Retina (tissue), 1 donor: Measurements from ENCODE around the gene PRKAB2.
"Not testable (repeated sequence)": the region's sequence is repeated elsewhere in the genome, so short reads cannot be mapped to it uniquely, and the experiment has no call there.

Experiments
- DNase-seq: peaks from one replicate; pipeline ENCODE4 v3.0.0-alpha.2; 2016

Gene PRKAB2

DNA sequence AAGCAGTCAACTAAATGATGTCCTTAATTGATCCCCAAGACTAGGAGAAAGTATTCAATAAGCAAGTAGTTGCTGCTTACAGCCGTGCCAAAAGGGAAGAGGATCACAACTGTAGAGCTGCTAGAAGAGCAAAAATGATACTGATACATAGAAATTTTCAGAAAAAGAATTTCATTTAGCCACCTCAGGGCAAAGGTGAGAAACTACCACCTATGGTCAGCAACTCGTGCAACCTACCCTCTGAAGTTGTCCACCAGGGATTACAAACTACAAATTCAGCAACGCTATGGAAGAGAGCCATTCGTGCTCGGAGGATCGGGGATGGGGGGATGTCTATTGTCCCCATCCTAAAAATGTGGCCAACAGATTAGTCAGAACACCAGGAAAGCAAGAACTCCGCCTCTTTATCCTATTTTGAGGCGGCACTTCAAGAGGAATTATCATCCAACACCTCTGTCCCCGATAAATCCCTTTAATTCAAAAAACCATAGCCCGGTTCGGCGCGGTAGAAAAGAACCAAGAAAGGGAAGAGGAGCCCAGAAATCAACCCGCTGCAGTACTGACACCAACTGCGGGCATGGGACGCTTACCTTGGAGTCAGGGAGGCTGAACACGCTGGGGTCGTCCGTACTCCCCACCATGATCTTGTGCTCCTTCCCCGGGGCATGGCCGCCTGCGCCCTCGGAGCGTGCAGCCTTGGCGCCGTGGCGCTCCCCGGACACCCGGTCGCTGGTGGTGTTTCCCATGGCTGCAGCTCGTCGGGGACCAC, 687 bp downstream of the PRKAB2 start:
- DNase-seq = no peak

DNA sequence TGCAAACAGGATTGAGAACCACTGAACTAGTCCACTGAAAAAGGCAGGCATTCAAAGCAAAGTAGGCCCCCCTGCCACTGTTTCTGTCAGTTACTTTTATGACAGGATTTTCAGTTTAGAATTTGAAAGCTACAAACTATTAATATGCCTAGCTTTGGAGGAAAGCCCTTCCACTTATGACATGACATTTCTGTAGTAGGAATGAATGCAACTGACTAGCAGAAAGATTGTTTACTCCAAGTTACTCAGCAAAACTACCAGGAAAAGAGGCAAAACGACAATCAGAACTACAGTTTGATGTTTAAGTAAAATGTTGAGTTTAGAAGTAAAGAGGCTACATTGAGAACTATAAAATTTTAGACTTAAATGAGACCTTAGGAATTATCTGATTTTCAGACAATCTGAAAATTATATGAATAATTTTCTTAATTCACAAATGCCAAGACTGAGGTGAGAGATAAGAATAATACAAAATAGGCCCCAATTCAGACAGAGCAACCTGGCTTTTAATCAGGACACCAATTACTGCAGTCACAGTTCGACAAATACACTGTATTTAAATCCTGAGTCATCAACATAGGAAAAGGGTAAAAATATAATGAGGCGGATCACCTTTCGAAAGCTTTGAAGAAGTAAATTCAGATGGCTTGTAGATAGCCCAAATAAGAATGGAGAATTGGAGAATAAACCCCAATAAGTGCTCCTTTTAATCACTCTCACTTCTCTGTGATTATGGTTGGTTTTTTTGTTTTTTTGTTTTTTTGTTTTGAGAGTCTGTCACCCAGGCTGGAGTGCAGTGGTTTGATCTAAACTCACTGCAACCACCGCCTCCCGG, 2.2 kb downstream of the PRKAB2 start:
- DNase-seq = no peak

DNA sequence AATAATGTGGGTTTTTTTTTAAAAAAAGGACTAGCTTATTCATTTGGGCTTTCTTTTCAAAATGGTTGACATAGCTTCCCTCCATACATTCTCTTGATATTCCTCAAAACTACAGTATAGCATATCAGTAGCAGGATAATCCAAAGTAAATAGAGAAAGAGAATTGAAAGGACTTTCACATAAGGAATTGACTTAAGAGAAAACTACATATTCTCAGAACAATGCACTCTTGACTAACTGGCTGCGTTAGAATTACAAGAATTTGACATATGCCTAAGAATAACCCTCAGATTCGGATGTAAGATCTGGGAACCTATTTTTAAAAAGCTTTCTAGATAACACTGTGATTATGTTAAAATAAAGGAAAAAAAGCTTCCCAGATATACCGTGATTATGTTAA, 3.1 kb downstream of the PRKAB2 start:
- DNase-seq = no peak

DNA sequence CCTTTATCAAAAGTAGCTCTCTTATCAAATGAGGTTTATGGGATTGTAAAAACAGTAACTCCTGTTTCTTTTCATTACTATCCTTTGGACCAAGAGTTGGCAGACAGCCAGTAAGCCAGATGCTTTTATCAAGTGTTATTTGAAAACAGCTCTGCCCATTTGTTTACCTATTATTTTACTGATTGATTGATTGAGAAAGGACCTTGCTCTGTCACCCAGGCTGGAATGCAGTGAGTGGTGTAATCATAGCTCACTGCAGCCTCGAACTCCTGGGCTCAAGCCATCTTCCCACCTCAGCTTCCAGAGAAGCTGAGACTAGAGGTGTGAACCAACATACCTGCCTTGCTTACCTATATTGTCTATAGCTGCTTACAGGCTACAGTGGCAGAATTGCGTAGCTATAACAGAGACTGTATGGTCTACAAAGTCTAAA, 3.6 kb downstream of the PRKAB2 start:
- DNase-seq = no peak

DNA sequence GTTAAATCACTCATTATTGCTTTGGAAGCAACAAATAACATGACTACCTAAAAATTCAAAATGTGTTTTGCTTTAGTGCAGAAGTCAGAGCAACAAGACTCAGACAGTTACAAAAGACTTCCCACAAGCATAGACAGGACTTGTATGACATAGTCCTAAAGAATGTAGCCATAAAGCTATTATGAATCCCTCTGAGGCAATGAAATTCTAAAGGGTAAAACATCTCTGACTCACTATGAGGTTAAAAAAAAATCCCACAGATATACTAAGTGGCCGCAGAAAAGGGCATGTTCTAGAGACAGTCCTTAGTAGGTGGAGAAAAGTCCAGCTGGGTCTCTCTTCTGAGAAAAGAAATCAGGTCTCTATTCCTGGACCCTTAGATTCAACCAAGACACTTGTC, 4.9 kb downstream of the PRKAB2 start:
- no peak for DNase-seq

DNA sequence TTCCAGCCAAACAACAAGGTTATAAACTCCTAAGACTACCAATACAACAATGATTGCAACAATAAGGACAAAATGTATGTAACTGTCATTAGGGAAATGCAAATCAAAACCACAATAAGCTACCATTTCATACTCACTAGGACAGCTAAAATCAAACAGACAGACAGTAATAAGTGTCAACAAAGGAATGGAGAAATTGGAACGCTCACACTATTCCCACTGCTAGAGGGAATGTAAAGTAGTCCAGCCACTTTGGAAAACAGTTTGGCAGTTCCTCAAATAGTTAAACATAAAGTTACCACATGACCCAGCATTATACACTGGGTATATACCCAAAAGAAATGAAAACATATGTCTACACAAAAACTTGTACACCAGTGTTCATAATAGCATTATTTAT, 9.3 kb downstream of the PRKAB2 start:
- no peak for DNase-seq

DNA sequence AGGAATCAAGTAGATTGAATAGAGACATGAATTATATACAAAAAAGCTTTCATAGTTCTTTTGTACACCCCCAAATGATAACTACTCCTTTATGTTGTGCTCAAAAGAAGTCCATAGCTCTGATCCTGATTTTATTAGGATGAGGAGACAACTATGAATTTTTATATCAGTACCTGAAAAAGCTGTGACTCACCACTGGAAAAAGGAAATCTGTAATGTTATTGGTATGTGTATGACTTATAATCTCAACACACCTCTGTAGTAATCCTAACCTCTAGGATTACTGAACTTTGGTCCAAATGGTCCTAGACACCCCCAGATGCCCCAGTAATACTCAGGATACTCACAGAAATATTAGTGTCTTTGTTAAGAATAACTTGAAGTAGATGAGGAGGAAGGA, 10.2 kb downstream of the PRKAB2 start:
- no peak for DNase-seq

DNA sequence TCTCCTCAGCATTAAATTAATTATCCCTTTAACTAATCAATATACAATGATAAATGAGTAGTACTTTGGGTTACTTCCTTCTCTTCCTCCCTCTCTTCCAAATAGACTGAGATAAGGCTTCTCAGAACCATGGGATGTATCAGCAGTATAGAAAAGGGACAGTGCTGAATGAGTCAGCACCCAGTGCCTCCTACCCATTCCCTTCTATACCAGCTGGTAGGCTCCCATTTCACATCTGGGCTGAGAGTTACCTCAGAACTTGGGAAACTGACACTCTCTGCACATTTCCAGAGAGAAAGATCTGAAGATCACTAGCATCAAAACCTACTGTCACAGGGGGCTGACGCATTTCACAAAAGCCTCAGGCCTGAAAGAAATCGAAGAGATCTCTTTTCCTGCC, 15.2 kb downstream of the PRKAB2 start:
- DNase-seq = not testable (repeated sequence)

DNA sequence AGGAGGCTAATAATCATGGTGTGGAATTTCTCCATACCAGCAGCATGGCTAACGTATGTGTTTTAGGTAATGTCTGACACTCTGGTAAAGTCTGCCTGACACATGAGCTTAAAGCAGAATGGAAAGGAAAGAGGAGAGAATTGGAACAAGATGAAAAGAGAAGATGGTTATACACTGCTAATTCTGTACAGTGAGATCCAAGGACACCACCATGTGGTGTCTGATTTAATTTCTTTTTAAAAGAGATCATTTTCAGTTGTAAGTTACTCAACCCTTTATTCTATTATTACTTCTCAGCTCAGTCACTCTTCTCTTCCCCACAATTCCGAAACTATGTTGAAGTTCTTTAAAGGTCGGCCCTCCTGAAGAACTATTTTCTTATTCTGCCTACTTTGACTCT, 15.6 kb downstream of the PRKAB2 start:
- DNase-seq = no peak

DNA sequence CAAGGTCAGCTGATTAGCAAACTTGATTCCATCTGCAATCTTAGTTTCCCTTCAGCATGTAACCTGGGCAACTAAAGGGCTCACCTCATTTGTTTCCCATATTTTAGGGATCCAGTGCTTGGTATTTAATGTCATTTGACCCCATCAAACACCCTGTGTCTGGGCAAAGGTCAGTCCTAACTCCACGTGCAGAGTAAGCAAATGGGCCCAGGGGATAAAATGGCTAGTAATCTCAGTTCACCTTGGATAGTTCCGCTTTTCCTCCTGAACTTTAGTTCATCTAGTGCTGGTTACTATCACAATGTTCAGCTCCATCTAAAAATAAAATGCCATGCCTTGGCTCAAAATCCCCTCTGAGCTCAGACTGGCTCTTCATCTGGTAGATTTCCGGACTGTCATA, 19.5 kb downstream of the PRKAB2 start:
- no peak for DNase-seq

DNA sequence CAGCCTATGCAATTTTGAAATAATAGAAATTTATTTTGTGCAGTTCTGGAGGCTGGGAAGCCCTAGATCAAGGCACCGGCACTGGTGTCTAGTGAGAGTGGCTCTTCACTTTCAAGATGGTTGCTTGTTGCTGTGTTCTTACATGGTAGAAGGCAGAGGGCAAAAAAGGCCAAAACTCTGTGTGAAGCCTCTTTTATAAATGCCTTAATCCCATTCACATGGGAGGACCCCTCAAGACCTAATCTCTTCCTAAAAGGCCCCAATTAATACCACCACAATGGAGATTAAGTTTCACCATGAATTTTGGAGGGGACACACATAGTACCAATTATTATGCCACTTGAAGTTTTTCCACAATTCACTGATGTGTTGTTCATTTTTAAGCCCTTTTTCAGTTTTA, 21.0 kb downstream of the PRKAB2 start:
- no peak for DNase-seq

DNA sequence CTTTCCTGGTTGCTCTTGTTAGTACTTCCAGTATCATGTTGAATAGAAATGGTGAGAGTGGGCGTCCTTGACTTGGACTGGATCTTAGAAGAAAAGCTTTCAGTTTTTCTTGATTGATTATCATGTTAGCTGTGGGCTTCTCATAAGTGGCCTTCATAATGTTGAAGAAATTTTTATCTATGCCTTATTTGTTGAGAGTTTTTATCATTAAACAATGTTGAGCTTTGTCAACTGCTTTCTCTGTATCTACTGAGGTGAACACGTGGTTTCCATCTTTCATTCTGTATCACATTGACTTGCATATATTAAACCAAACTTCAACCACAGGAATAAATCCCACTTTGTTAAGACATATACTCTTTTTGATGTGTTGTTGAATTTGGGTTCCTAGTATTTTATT, 29.4 kb downstream of the PRKAB2 start:
- DNase-seq = no peak

DNA sequence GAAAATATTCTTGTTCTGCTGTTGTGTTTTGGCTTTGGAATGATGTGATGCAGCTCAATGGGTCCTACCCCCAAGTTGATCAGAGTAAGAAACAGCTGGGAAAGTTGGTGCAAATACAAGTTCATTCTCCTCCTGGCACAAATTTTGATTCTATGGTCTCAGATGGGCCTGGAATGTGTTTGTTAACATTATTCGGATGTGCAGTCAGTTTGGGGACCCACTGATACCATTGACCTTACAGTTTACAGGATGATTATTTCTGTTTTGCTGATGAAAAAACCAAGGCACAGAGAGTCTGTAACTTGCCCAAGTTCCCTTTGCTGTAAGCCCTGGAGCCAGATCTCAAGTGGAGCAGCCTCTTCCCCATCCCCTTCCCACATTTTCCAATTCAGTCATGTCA, 41.5 kb downstream of the PRKAB2 start:
- not testable (repeated sequence) for DNase-seq

DNA sequence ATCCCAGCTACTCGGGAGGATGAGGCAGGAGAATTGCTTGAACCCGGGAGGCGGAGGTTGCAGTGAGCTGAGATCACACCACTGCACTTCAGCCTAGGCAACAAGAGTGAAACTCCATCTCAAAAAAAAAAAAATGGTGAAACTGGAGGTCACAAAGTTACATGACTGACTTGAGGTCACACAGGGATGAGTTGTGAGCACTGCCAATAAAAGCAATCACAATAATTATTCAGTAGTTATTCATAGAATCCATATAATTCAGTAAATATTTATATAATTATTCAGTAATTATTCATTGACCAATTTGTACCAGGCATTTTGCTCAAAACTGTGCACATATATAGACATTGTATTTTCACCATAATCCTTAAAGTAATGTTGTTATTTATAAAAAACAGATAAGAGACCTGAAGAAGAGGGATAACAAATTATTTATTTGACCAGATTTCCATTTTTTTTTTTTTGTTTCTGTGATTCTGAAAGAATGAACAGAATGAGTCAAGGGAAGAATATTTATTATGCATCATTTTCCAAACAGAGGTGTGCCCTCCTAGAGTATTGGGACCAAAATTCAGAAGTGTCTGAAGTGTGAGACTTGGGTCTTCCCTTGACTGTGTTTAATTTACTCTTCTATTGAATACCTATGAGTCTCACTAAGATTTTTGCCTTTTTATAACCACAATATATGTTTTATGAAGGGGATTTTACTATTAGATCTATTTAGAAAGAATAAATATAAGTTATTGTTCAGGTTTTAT, 43.0 kb downstream of the PRKAB2 start:
- DNase-seq = no peak

DNA sequence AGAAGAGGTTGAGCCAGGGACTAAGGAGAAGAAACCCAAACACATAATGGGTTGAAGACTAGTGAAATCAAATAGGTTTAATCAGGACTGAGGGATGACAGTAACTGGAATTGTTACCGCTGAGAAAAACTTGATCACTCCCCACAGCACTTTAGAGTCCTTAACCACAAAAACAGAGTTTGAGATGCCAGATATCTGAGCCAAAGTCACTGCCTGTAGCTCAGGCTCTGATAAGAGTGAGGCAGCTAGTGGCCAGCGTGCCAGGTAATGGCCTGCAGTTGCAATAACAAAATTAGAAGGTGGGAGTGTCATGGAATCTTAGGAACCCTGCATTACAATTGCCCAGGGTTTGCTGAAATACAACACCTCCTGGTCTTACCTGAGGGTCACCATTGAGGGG, 48.0 kb downstream of the PRKAB2 start:
- DNase-seq = no peak

DNA sequence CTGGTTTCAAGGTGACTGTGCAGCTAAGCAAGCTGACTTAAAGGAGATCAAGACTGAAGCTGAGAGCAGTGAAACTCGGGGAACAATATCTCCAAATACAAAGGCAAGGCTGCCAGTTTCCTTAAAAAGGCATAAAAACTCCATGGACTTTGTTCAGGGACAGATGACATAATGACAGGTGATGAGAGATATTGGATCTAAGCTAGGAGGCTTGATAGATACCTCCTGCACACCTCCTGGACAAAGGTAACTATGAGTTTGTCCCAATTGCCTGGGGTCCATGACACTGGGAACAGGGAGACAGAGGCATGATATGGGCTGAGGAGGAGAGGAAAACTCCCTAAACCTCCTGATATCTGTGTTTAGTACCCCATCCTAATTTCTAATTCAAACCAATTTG, 55.2 kb downstream of the PRKAB2 start:
- no peak for DNase-seq

DNA sequence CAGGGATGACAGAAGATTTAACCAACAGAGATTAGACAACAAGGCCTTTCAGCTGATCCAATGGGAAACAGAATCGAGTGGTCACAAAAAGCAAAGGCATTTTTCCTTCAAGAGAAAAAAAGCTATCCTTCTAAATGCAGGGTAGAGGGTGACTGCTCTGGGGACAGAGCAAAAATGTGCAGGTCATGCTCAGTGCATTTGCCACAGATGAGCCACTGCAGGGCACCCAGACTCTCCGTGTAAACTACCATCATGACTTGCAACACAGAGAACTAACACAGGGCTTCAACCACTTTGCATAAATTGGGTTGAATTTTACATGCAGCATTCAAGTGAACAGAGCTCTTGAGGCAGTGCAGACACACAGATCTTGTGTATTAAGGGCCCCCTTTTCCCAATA, 56.8 kb downstream of the PRKAB2 start:
- no peak for DNase-seq

DNA sequence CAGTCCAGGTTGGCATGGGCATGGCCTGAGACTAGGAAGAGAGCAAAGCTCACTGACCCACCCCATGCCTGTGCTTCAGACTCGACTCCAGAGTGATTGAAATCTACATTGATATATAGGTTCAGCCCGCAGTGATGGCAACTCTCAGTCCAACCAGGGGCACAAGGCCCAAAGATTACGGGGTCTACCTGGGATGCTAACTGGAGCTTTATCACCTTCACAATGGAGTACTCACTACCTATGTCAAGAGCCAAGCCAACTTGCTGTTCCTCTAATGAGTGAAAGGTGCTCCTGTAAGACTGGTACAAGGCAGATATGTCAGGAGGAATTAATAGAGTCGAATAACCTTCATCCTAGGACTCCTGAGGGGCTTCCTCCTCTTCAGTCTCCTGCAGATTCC, 57.2 kb downstream of the PRKAB2 start:
- DNase-seq = not testable (repeated sequence)

DNA sequence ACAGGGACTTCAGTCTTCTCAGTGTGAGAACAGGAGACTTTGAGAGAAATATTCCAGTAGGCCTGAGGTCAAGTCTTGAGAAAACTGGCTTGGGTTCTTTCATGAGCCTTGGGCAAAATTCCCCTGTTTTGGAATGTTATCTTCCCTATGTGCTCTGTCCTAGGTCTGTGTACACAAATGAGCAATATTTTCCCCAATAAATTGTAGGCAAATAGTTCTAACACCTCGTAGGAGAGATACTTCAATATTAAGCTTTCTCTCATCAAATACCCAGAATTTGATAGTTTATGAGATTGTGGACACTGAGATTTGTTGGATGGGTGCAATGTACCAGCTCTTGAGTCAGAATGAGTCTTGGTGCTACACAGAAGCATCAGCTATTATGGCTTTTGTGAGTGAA, 57.9 kb downstream of the PRKAB2 start:
- DNase-seq = not testable (repeated sequence)

DNA sequence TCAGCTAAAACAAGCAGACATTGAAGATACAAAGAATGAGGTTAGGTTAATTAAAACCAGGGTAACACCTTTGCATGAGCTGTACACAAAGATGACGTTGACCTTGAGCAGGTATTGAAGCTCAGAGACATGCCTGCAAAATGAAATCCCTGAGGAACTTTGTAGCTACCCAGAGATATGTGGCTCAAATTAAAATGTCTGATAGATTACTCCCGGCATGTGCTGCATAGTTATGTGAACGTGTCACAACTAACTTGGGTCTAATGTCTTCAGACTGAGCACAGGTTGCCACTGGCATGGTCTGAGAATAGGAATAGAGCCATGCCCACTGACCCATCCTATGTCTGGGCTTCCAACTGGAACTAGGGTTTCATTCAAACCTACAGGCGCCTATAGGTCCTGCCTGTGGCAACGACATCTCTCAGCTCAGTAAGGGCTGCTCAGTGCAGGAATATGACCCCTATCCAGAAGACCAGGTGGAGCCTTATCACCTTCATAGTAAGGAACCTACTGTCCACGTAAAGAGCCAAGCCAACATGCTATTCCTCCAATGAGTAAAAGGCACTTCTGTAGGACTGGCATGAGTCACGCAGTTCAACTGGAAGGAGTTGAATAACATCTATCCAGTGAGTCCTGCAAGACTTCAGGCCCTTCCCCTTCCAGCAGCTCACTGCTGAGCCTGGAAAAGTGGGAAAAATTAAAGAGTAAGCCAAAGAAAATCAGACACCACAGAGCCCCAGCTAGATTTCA, 60.7 kb downstream of the PRKAB2 start:
- DNase-seq = no peak

DNA sequence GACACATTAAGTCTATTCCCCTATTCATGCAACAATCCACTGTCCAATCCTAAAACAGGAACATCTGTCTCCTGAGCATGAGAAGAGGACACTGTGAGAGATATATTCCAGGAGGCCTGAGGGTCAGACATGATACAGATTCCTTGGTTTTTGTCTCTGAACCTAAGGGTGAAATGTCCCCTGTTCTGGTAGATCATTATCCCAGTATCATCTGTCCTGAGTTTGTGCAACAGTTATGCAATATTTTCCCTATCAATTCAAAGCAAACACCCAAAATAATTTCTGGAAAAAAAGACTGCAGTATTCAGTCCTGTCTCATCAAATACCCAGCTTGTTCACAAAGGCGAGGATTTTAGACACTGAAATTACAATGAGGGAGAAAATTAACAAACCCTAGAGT, 61.4 kb downstream of the PRKAB2 start:
- DNase-seq = no peak

DNA sequence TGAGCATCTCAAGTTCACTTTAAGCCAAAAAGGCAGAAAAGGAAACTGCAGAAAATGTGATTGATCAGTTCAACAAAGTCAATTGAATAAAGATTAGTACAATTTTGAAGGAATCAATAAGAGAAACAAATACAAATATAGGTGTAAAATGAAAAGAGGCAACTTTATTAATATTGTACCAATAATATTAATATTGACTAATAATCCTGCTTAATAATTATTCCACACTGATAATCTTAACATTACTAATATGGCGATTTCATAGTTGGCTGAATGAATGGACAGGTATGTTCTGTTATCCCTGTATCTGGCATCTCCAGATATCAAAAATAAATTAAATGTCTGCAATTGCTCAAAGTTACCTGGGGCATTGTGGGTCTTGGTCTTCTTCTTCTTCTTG, 61.8 kb downstream of the PRKAB2 start:
- DNase-seq = no peak

DNA sequence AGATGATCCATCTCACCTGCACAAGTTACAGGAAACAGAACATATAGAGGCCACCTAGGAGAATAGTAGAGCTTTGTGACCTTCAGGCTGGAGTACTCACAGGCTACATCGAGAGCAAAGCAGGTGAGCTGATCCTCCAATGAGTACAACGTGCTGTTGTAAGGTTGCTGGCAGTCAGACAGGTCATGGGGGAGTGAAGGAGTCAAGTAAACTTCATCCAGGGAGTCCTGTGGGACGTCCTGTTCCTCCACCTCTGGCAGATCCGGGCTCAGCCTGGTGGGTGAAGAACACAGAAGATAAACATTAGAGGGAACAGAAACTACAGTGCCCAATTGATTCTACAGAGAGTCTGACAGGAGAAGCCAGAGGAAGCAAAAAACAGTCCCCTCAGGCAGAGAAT, 62.5 kb downstream of the PRKAB2 start:
- no peak for DNase-seq
